T-helper 2 cell (primary cell): ENCODE measurements around the gene PVRIG.
A peak's percentile ranks its signal among the peaks of the same experiment; 100 is the strongest.
"Not testable (repeated sequence)": the region's sequence is repeated elsewhere in the genome, so short reads cannot be mapped to it uniquely, and the experiment has no call there.

Source experiments
- DNase-seq, 5 experiments: peaks; one replicate each; pipeline versions ENCODE4 v3.0.0 to v3.0.0-alpha.2; 2012 to 2022

PVRIG gene

DNA sequence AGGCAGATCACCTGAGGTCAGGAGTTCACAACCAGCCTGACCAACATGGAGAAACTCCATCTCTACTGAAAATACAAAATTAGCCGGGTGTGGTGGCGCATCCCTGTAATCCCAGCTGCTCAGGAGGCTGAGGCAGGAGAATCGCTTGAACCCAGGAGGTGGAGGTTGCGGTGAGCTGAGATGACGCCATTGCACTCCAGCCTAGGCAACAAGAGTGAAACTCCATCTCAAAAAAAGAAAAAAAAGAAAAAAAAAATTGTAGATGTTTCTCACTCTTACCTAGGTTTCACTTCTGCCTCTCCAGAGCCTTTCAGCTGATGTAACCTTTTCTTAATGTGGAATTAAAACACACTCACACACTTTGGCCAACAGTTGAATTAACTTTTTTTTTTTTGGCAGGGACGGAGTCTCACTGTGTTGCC, 23.8 kb upstream of the PVRIG start:
- not testable (repeated sequence) for DNase-seq

DNA sequence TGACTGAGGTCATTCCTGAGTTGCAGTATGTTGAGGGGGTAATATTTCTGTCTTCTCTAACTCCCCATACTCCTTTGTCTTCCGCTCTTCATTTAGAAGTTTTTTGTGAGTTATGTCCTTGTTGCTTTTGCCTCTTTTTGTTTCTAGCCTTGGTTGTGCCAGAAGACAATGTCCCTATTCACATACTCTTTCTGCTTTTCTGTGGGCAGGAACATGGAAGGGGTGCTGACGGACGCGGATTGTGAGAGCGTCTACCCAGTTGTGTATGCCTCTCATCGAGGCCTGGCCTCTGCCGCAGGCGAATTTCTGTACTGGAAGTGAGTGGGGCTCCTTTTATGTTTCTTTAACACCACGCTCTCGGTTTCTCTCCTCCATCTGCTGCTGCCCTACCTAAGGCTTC, 21.5 kb upstream of the PVRIG start:
- DNase-seq: no peak

DNA sequence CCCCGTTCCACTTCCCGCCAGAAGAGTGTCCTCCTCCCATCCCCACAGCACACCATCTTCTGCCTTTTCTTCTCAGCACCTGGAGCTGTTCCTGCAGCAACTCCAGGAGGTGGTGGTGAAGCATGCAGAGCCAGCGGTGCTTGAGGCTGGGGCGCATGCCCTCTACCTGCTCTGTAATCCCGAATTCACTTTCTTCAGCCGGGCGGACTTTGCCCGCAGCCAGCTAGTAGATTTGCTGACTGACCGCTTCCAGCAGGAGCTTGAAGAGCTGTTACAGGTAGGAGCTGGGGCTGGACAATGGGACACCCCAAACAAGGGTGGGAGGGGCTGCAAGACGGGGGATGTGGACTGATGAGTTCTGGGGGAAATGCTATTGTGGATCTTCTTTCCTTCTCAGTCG, 19.1 kb upstream of the PVRIG start:
- DNase-seq: no peak

GRCh38 chr7:100204454-100204853, 15.3 kb upstream of the PVRIG start:
- DNase-seq: no peak

GRCh38 chr7:100208911-100209408, 10.8 kb upstream of the PVRIG start:
- DNase-seq: peak in 2 of 5 experiments; percentile 5 to 93

DNA sequence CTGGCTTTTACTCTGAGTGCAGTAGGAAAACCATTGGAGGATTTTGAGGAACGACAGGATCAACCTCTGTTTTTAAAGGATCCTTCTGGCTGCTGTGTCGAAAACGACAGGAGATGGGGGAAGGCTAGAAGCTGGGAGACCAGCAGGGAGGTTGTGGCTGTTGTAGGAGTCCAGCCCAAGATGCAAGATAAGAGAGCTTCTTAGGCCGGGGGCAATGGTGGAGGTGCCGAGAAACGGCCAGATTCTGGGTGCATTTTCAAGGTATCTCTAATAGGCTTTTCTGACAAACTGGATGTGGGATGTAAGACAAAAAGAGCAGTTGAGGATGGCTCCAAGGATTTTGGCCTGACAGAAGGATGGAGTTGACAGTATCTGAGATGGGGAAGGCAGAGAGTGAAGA, 10.3 kb upstream of the PVRIG start:
- DNase-seq: no peak

DNA sequence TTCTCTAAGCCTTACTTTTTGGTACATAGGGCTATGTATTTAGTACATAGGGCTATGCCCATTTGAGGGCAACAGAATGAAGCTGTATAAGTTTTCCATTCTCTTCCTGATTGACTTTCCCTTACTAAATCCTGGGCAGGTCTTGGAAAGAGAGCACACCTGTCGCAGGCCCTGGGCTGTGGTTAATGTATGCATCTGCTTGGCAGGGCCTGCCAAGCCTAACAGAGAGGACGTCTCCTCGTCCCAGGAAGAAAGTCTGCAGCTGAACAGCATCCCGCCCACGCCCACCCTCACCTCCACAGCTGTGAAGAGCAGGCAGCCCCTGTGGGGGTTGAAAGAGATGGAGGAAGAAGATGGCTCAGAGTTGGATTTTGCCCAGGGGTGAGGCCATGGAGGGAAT, 8.9 kb upstream of the PVRIG start:
- DNase-seq: no peak

GRCh38 chr7:100211342-100211780, 8.4 kb upstream of the PVRIG start:
- peak in 2 of 5 experiments; percentile 59 to 74 for DNase-seq

- DNase-seq: no peak
These were observed 7.0 kb upstream of the PVRIG start for GRCh38 chr7:100212631-100213286.

GRCh38 chr7:100213672-100214071, 6.1 kb upstream of the PVRIG start:
- no peak for DNase-seq

DNA sequence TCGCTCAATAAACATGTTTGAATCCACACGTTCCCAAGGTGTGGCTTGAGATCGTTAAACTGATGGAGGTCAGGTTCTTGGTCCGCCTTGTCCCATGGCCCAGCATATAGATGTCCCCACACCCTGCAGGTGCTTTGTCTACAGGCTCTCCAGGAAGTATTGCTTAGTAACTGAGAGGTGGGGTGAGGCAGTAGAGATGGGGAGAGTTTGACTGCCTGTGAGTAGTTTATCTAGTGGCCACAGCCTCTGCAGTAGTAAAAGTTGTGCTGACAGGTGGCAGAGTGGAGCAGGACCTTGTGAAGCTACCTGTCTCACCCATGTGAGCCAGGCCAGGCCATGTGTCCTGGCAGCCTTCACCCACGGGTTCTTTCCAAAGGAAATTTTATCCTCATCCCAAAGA, 5.4 kb upstream of the PVRIG start:
- DNase-seq: not testable (repeated sequence)

- no peak for DNase-seq
These were observed 3.9 kb upstream of the PVRIG start for GRCh38 chr7:100215895-100216294.

GRCh38 chr7:100217934-100218333, 1.8 kb upstream of the PVRIG start:
- DNase-seq: peak; percentile 24 to 82 (median 55)

DNA sequence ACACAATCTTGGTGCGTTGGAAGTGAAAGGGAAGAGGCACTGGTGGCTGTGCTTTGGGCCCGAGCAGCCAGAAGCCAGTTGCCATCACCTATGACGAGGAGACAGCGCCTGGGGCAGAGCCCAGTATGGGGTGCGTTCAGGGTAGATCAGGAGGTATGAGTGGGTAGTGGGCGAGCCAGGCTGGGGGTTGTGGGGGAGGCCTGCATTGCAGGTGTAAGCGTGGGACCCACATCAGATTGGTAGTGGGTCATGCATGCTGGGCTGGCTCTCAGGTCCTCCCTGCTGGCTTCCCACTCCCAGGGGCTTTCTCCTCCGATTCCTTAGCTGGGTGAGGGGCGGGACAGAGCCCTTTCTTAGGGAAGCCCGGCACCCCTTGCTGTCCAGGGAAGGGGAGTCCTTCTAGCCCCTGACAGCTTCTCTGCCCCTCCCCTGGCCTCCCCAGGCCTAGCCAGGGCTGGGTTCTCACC, 445 bp upstream of the PVRIG start:
- peak in 1 of 5 experiments; percentile 58 for DNase-seq

DNA sequence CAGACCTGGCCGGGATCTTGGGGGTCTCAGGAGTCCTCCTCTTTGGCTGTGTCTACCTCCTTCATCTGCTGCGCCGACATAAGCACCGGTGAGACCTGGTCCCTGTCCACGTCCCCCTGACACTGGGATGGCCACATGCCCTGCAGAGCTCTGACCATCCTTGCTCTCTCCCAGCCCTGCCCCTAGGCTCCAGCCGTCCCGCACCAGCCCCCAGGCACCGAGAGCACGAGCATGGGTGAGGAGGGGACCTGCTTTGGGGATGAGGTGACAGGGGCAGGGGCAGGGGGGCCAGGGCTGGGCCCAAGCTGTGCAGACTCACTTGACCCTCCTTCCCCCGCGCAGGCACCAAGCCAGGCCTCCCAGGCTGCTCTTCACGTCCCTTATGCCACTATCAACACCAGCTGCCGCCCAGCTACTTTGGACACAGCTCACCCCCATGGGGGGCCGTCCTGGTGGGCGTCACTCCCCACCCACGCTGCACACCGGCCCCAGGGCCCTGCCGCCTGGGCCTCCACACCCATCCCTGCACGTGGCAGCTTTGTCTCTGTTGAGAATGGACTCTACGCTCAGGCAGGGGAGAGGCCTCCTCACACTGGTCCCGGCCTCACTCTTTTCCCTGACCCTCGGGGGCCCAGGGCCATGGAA, 959 bp downstream of the PVRIG start:
- no peak for DNase-seq

DNA sequence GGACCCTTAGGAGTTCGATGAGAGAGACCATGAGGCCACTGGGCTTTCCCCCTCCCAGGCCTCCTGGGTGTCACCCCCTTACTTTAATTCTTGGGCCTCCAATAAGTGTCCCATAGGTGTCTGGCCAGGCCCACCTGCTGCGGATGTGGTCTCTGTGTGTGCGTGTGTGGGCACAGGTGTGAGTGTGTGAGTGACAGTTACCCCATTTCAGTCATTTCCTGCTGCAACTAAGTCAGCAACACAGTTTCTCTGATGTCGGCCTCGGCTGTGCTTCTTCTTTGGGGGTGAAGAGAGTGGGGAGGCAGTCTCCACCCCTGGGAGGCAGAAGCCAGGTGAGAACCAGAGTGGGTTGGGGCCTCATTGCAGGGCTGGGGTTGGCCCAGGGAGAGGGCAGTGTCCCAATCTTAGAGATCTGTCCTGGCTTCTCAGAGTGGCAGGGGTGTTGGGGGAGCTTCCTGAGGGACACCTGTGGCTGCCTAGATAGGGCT, 1.5 kb downstream of the PVRIG start:
- DNase-seq: peak; percentile 29 to 96 (median 77)

- peak in 2 of 5 experiments; percentile 25 to 48 for DNase-seq
These were observed 2.2 kb downstream of the PVRIG start for GRCh38 chr7:100221767-100222444.

- DNase-seq: no peak
These were observed 2.8 kb downstream of the PVRIG start for GRCh38 chr7:100222445-100223132.

GRCh38 chr7:100223376-100223927, 3.7 kb downstream of the PVRIG start:
- DNase-seq: not testable (repeated sequence)

DNA sequence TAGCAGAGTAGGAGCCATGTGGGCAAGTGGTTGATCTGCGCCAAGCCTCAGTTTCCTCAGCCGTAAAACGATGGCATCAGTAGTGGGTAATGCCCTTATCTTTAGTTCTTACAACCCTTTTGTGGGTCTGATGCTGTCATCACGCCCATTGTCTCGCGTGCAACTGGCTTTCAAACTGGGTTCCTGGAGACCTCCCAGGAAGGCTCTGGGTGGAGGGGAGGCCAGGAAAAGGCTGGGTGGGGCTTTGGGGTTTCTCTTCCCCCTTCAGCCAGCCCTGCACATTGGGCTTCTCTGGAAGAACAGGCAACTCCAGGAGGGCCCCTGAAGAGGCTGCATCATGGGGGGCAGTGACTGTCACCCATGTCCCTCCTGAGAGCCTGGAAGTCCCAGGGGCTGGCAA, 5.1 kb downstream of the PVRIG start:
- DNase-seq: not testable (repeated sequence)

DNA sequence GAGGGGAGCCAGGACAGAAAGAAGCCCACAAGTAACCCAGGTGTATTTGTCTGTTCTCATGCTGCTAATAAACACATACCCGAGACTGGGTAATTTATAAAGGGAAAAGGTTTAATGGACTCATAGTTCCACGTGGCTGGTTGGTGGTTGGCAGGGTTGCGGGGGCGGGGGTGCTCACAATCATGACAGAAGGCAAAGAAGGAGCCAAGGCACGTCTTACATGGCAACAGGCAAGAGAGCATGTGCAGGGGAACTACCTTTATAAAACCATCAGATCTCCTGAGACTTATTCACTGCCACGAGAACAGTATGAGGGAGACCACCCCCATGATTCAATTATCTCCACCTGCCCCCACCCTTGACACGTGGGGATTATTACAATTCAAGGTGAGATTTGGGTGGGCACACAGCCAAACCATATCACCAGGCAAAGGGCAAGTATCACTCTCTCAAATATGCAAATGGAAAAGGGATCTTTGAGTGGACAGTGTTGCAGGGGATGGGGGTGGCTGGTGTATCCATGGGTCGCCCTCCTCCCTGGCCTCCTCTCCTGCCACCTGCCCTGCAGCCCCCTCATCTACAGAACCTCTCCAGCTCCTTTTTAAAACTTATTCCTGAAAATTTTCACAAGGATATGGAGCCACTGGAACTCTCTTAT, 15.0 kb downstream of the PVRIG start:
- DNase-seq: peak in 1 of 5 experiments; percentile 49

DNA sequence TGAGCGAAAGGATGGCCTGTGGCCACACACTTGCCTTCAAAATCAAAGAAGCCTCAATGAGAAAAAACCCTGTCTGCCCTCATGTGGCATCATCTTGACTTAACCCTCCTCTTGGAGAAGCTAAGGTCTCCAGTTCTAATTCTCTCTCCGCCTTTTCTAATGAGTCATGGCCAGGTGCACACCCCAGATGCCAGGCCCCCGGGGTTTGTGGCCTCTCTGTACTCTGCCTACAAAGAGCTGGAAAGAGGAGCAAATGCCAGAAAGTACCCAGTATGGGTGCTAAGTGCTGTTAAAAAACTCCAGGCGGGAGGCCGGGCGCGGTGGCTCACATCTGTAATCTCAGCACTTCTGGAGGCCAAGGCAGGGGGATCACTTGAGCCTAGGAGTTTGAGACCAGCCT, 20.2 kb downstream of the PVRIG start:
- not testable (repeated sequence) for DNase-seq
